Pancreas (tissue), 10 donors: ENCODE data around the gene PFKFB4. TPM values are rescaled to one million over a fixed set of nuclear protein-coding genes. Genes with fewer than 3 reads are reported as not detected.

ENCODE experiments used
- ATAC-seq, 4 donors: fragments of 200-7000 bp; cut with Tn5 transposase; one replicate each; pipeline versions ENCODE4 v1.8.0 to v1.9.1; 2020; ENCODE audit warnings: mild to moderate bottlenecking in 4 of 4, moderate library complexity in 4 of 4
- DNase-seq, 6 donors: peaks; one replicate each; pipeline ENCODE4 v3.0.0-alpha.2; 2020
- FAIRE-seq: peaks from 2 replicates; lab custom pipeline; 2012; peaks lifted over from hg19 to GRCh38; lab: Jason Lieb, UNC
- H3K27ac ChIP-seq, 4 donors: fragments of 200-600 bp; sonication (generic); 1 replicate in 3 of 4; 2 replicates in 1 of 4; pipeline versions ENCODE4 v1.5.0 to v1.8.0; 2020
- H3K27me3 ChIP-seq, 4 donors: fragments of 200-600 bp; one replicate each; pipeline ENCODE4 v1.8.0; 2021
- H3K36me3 ChIP-seq, 3 donors: fragments of 200-600 bp; sonication (generic) in 1 of 3; one replicate each; pipeline versions ENCODE4 v1.5.0 to v1.8.0; 2020 to 2021
- H3K4me1 ChIP-seq, 3 donors: fragments of 200-600 bp; one replicate each; pipeline ENCODE4 v1.8.0; 2021
- H3K4me3 ChIP-seq, 4 donors: fragments of 200-600 bp; sonication (generic) in 2 of 4; one replicate each; pipeline versions ENCODE4 v1.5.0 to v1.8.0; 2020 to 2021
- H3K9me3 ChIP-seq, 4 donors: fragments of 200-600 bp; one replicate each; pipeline ENCODE4 v1.8.0; 2021
- WGBS, 2 donors: extraction: QIAGEN DNeasy Blood & Tissue Kit; methylation state at CpG; one replicate each; pipeline ENCODE4 v1.1.7; 2013; 5-methylcytosine and 5-hydroxymethylcytosine counted together
- intact Hi-C, 3 donors: fragments of 100-400 bp; cut with DNase I; formaldehyde crosslinking; loops; one replicate each; pipeline versions ENCODE4 v1.11.1 to v1.14.2; 2022
- polyA plus RNA-seq, 2 donors: library from polyadenylated mRNA; stranded (reverse); fragments of 200-250 nt; gene quantifications; one replicate each; pipeline ENCODE4 v1.2.3, GENCODE V29; 2013
- total RNA-seq, 6 donors: library from RNA; stranded (reverse); fragmentation: NEBNext Ultra II Directional in 4 of 6; extraction: Animal tissue kit (Norgen Biotek cat#: 25700) in 4 of 6; gene quantifications; one replicate each; pipeline versions ENCODE4 v1.2.1 to v1.2.4, GENCODE V29; 2021 to 2023
- TF ChIP-seq, protein P1 (sequence below), 4 donors: fragments of 200-600 bp; sonication (generic) in 3 of 4; IDR thresholded peaks; one replicate each; pipeline versions ENCODE4 v1.5.0 to v1.8.0; 2021; ENCODE audit warnings: antibody characterized with exemption in 4 of 4
- donor health status: healthy with polysubstance abuse.
- donor health status: DM: no; HTN: no; CAD: no; lungs with moderate emphysema.
- donor health status: DM: no; HTN: no; CAD: no.
- donor health status: control.
- donor health status: control.
- donor health status: Bipolar disorder and iron deficiency.
- donor health status: DM: yes; HTN: yes; CAD: no.
- donor health status: DM: no; HTN: no; CAD: no.
- donor health status: DM: no; HTN: no; CAD: no.
- donor health status: DM: yes; HTN: yes; CAD: no.

The PFKFB4 gene
- total and polyA plus RNA-seq, 8 donors = 7.4 to 12.2 (median 8.5) TPM

- FAIRE-seq = no peak
- WGBS, 2 donors = 32 to 34% methylated on average over 6 of the region's 6 CpGs
- Histone ChIP-seq H3K4me3 (no peak overlapping the region), H3K27me3 (no peaks in the 10 kb centered on the region), H3K9me3 (no peaks in the 10 kb centered on the region), H3K27ac (peak overlapping the region in 3 of 4 donors; percentile 50 to 82 (median 82)), H3K36me3 (no peaks in the 10 kb centered on the region), H3K4me1 (peaks cover 0 to 7% (median 0%) of the 10 kb centered on the region in 3 donors)
- TF ChIP-seq, protein P1, sequence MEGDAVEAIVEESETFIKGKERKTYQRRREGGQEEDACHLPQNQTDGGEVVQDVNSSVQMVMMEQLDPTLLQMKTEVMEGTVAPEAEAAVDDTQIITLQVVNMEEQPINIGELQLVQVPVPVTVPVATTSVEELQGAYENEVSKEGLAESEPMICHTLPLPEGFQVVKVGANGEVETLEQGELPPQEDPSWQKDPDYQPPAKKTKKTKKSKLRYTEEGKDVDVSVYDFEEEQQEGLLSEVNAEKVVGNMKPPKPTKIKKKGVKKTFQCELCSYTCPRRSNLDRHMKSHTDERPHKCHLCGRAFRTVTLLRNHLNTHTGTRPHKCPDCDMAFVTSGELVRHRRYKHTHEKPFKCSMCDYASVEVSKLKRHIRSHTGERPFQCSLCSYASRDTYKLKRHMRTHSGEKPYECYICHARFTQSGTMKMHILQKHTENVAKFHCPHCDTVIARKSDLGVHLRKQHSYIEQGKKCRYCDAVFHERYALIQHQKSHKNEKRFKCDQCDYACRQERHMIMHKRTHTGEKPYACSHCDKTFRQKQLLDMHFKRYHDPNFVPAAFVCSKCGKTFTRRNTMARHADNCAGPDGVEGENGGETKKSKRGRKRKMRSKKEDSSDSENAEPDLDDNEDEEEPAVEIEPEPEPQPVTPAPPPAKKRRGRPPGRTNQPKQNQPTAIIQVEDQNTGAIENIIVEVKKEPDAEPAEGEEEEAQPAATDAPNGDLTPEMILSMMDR (IDR thresholded peaks at IDR 0.05) = no peak
- intact Hi-C loops = no loop called here
- peak; percentile 28 to 65 (median 61) for ATAC-seq
- DNase-seq = peak; percentile 48 to 88 (median 78)
Observed at GRCh38 chr3:48502728-48503168, 53.9 kb downstream of the PFKFB4 start.

DNA sequence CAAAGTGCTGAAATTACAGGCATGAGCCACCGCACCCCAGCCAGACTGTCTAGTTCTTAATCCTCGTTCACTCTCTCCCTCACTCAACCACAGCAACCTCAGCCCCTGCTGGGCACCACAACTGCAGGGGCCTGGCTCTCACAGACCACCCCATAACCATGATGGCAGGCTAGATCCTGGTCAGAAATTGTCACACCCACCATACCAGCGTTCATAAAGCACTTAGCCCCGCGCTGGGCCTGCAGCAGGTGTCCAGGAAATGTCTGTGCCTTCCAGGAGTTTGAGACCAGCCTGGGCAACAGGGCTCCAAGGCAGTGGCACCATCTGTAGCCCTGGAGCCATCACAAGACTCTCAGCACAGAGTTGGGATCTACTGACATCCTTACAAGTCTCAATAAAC lies 54.5 kb downstream of the PFKFB4 start:
- TF ChIP-seq, protein P1 (IDR thresholded peaks at IDR 0.05) = no peak
- 94 to 95% methylated on average over 5 of the region's 5 CpGs for WGBS, 2 donors
- peak overlapping the region in 1 of 4 donors; percentile 82 for H3K27ac ChIP-seq
- ATAC-seq (no peak), FAIRE-seq (no peak), DNase-seq (peak in 1 of 6 donors; percentile 13)
- H3K36me3 ChIP-seq = no peaks in the 10 kb centered on the region
- peaks cover 0 to 7% (median 0%) of the 10 kb centered on the region in 3 donors for H3K4me1 ChIP-seq
- intact Hi-C loops = no loop called here
- no peak overlapping the region for H3K4me3 ChIP-seq
- no peaks in the 10 kb centered on the region for H3K27me3 ChIP-seq
- H3K9me3 ChIP-seq = no peaks in the 10 kb centered on the region

- ATAC-seq (no peak), FAIRE-seq (no peak), DNase-seq (peak in 1 of 6 donors; percentile 41)
- no peaks in the 10 kb centered on the region for H3K9me3 ChIP-seq
- TF ChIP-seq, protein P1 (IDR thresholded peaks at IDR 0.05) = no peak
- intact Hi-C loops = no loop called here
- H3K4me3 ChIP-seq = no peak overlapping the region
- no peaks in the 10 kb centered on the region for H3K27me3 ChIP-seq
- H3K4me1 ChIP-seq = peaks cover 0 to 7% (median 0%) of the 10 kb centered on the region in 3 donors
- no peak overlapping the region for H3K27ac ChIP-seq
- no peaks in the 10 kb centered on the region for H3K36me3 ChIP-seq
- WGBS, 2 donors = 79 to 81% methylated on average over 7 of the region's 7 CpGs
Observed at GRCh38 chr3:48501196-48501595, 55.4 kb downstream of the PFKFB4 start.

DNA sequence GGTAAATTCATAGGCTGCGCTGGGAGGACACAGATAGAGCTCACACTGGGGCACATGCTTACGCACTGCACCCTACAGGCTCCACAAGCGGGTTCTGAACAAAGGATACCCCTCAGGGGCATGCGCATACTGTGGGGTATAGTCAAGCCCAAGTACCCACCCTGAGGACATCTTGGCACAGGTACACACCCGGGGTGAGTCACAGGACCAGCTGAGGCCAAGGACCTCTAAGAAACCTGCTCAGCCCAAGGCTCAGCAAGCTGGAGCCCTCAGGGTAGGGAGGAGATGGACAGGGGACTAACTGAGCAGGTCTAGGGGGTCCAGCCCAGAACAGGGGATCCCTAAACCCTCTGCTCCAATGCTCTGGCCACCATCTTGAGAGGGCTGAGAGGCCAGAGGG lies 55.9 kb downstream of the PFKFB4 start:
- DNase-seq = peak in 1 of 6 donors; percentile 23
- TF ChIP-seq, protein P1 (IDR thresholded peaks at IDR 0.05) = no peak
- no peak overlapping the region for H3K4me3 ChIP-seq
- H3K27me3 ChIP-seq = no peaks in the 10 kb centered on the region
- 94 to 95% methylated on average over 5 of the region's 5 CpGs for WGBS, 2 donors
- no peak for ATAC-seq
- H3K27ac ChIP-seq = no peak overlapping the region
- H3K9me3 ChIP-seq = no peaks in the 10 kb centered on the region
- intact Hi-C loops = no loop called here
- no peaks in the 10 kb centered on the region for H3K36me3 ChIP-seq
- no peak for FAIRE-seq
- peaks cover 0 to 7% (median 0%) of the 10 kb centered on the region in 3 donors for H3K4me1 ChIP-seq

DNA sequence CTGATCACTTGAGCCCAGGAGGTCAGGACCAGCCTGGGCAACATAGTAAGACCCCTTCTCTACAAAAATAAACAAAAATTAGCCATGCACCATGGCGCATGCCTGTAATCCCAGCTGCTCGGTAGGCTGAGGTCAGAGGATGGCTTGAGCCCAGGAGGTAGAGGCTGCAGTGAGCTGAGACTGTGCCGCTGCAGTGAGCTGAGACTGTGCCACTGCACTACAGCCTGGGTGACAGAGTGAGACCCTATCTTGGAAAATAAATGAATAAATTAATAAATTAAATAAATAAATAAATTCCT lies 63.5 kb downstream of the PFKFB4 start:
- ATAC-seq (no peak), FAIRE-seq (no peak), DNase-seq (peak in 1 of 6 donors; percentile 3)
- TF ChIP-seq, protein P1 (IDR thresholded peaks at IDR 0.05) = no peak
- Histone ChIP-seq H3K9me3 (no peaks in the 10 kb centered on the region), H3K4me1 (no peaks in the 10 kb centered on the region), H3K4me3 (no peak overlapping the region), H3K27ac (no peak overlapping the region), H3K27me3 (no peaks in the 10 kb centered on the region), H3K36me3 (no peaks in the 10 kb centered on the region)
- WGBS, 2 donors = 91 to 96% methylated on average over 3 of the region's 3 CpGs
- intact Hi-C loops = no loop called here
